ENCODE measurements around the gene PRPF40B. TPM values are rescaled to one million over a fixed set of nuclear protein-coding genes. Genes with fewer than 3 reads are reported as not detected.

PRPF40B gene
- 7.6 and 11.2 TPM in 2 replicates for total RNA-seq

GRCh38 chr12:49623142-49623904 is at the start of gene PRPF40B:
Gene PRPF40B, plus strand, starts transcription at chr12:49623561. Its CDS starts 30 bp downstream, at chr12:49623591.

GRCh38 chr12:49605539-49605938 is 17.8 kb upstream of the PRPF40B start, which contains the start of gene FAM186B:
Gene FAM186B, minus strand, starts transcription at chr12:49605639. Its CDS starts 162 bp downstream, at chr12:49605477.

Small RNAs within 50 kb of the gene (small RNA-seq; reads per million reads assigned to genes)
- not detected for gene HIGD1AP9 (ENCODE audit: low replicate concordance)
- gene POLR2KP1 (ENCODE audit: low replicate concordance) = not detected
- not detected for gene RNU6-834P (ENCODE audit: low replicate concordance)

Other genes with a start within 250 kb of the PRPF40B start
- gene KCNH3, start 84.5 kb upstream of the PRPF40B start, total RNA-seq = 0.29 and 0.44 TPM in 2 replicates
- gene MCRS1, start 55.4 kb upstream of the PRPF40B start, total RNA-seq = 65.4 and 88.3 TPM in 2 replicates
- gene FAM186B, start 17.9 kb upstream of the PRPF40B start, total RNA-seq = 0.14 and 0.44 TPM in 2 replicates
- 28.2 and 80.6 TPM in 2 replicates for gene FMNL3, start 83.8 kb downstream of the PRPF40B start, total RNA-seq
- gene TMBIM6, start 118.0 kb downstream of the PRPF40B start, total RNA-seq = 511 and 533 TPM in 2 replicates
- gene NCKAP5L, start 204.9 kb downstream of the PRPF40B start, total RNA-seq = 39.7 and 40.3 TPM in 2 replicates
- gene BCDIN3D, start 219.5 kb downstream of the PRPF40B start, total RNA-seq = 2.4 and 3.3 TPM in 2 replicates